Neural cell (in vitro differentiated cells): ENCODE measurements around the gene TGM1. TPM values are rescaled to one million over a fixed set of nuclear protein-coding genes. Genes with fewer than 3 reads are reported as not detected.

Experiments
- H2AFZ ChIP-seq: fragments of 200-600, 300-800 bp; sonication (generic), shearing (Covaris generic); 2 replicates; pipeline ENCODE4 v1.6.0; 2014; ENCODE audit warnings: low read depth, mild to moderate bottlenecking, antibody characterized with exemption, low read length, moderate library complexity
- H3F3A ChIP-seq: fragments of 200-600 bp; shearing (Covaris generic); 2 replicates; pipeline ENCODE4 v1.6.1; 2016; ENCODE audit warnings: mild to moderate bottlenecking, moderate library complexity, mixed read lengths, antibody characterized with exemption, low read length; ENCODE audit not compliant: insufficient read depth, poor library complexity, severe bottlenecking
- H3K27ac ChIP-seq: fragments of 200-600, 300-800 bp; sonication (generic), shearing (Covaris generic); 2 replicates; pipeline ENCODE4 v1.5.1; 2014; ENCODE audit warnings: mild to moderate bottlenecking, low read length, moderate library complexity
- H3K27me3 ChIP-seq: fragments of 300-800, 200-600 bp; sonication (generic), shearing (Covaris generic); 2 replicates; pipeline ENCODE4 v1.6.0; 2014; ENCODE audit warnings: mild to moderate bottlenecking, low read depth, low read length, moderate library complexity; ENCODE audit not compliant: insufficient read depth
- H3K36me3 ChIP-seq: fragments of 300-800, 200-600 bp; sonication (generic), shearing (Covaris generic); 2 replicates; pipeline ENCODE4 v1.5.1; 2014; ENCODE audit warnings: mild to moderate bottlenecking, antibody characterized with exemption, low read length, moderate library complexity; ENCODE audit not compliant: insufficient read depth
- H3K4me2 ChIP-seq: fragments of 300-800, 200-600 bp; sonication (generic), shearing (Covaris generic); 2 replicates; pipeline ENCODE4 v1.6.0; 2014; ENCODE audit warnings: mild to moderate bottlenecking, low read length
- H3K4me3 ChIP-seq: fragments of 300-800, 200-600 bp; sonication (generic), shearing (Covaris generic); 2 replicates; pipeline ENCODE4 v1.5.1; 2014; ENCODE audit warnings: mild to moderate bottlenecking, low read length, moderate library complexity
- H3K79me2 ChIP-seq: fragments of 200-600 bp; shearing (Covaris generic); replicated peaks from 2 replicates; pipeline ENCODE4 v1.6.0; 2014; ENCODE audit warnings: mild to moderate bottlenecking, low read length, moderate library complexity; ENCODE audit not compliant: insufficient read depth
- H3K9ac ChIP-seq: fragments of 300-800, 200-600 bp; sonication (generic), shearing (Covaris generic); 2 replicates; pipeline ENCODE4 v1.6.1; 2016; ENCODE audit warnings: mild to moderate bottlenecking, low read length, mixed read lengths
- H3K9me2 ChIP-seq: fragments of 200-600 bp; shearing (Covaris generic); 2 replicates; pipeline ENCODE4 v1.6.1; 2016; ENCODE audit warnings: mild to moderate bottlenecking, low read length, mixed read lengths; ENCODE audit not compliant: insufficient read depth
- H3K9me3 ChIP-seq: fragments of 200-600, 300-800 bp; sonication (generic), shearing (Covaris generic); 2 replicates; pipeline ENCODE4 v1.6.1; 2016; ENCODE audit warnings: mild to moderate bottlenecking, mixed run types, low read length, moderate library complexity, mixed read lengths
- H4K20me1 ChIP-seq: fragments of 200-600 bp; shearing (Covaris generic); 2 replicates; pipeline ENCODE4 v1.6.1; 2016; ENCODE audit warnings: mild to moderate bottlenecking, mixed run types; ENCODE audit not compliant: insufficient read depth
- EP300 ChIP-seq: fragments of 450-650 bp; conservative IDR thresholded peaks from 2 replicates; pipeline ENCODE4 v1.6.1; 2014; ENCODE audit warnings: antibody characterized with exemption, mild to moderate bottlenecking, moderate library complexity; ENCODE audit not compliant: poor library complexity, severe bottlenecking
- EZH2 ChIP-seq: fragments of 200-600, 300-800 bp; shearing (Covaris generic), sonication (generic); IDR thresholded peaks from 2 replicates; pipeline ENCODE4 v1.6.1; 2014; ENCODE audit warnings: antibody characterized with exemption, low read length, borderline replicate concordance, mild to moderate bottlenecking; ENCODE audit not compliant: insufficient read depth, poor library complexity, severe bottlenecking
- MXI1 ChIP-seq: fragments of 450-650 bp; conservative IDR thresholded peaks from 2 replicates; pipeline ENCODE4 v1.6.1; 2014; ENCODE audit warnings: antibody characterized with exemption, mild to moderate bottlenecking; ENCODE audit not compliant: poor library complexity, severe bottlenecking
- POLR2AphosphoS5 ChIP-seq: IDR thresholded peaks from 2 replicates; pipeline ENCODE4 v1.6.1; 2012
- RAD21 ChIP-seq: fragments of 450-650 bp; conservative IDR thresholded peaks from 2 replicates; pipeline ENCODE4 v1.6.1; 2014; ENCODE audit warnings: antibody characterized with exemption, mild to moderate bottlenecking, moderate library complexity
- SMC3 ChIP-seq: fragments of 450-650 bp; conservative IDR thresholded peaks from 2 replicates; pipeline ENCODE4 v1.6.1; 2014; ENCODE audit warnings: antibody characterized with exemption, mild to moderate bottlenecking, moderate library complexity; ENCODE audit not compliant: poor library complexity
- TAF1 ChIP-seq: IDR thresholded peaks from 2 replicates; pipeline ENCODE4 v1.6.1; 2012; ENCODE audit warnings: low read depth
- polyA minus RNA-seq: library from RNA; depleted of rRNA, polyadenylated mRNA; stranded (reverse); fragments of >200 nt; gene quantifications from 2 replicates; pipeline ENCODE4 v1.2.3, GENCODE V29; 2014
- polyA plus RNA-seq: library from polyadenylated mRNA; depleted of rRNA; stranded (reverse); fragments of >200 nt; gene quantifications from 2 replicates; pipeline ENCODE4 v1.2.3, GENCODE V29; 2014
- TF ChIP-seq, protein P1 (sequence below): fragments of 450-650 bp; IDR thresholded peaks from 2 replicates; pipeline ENCODE4 v1.5.1; 2014; ENCODE audit warnings: antibody characterized with exemption, mild to moderate bottlenecking, moderate library complexity; ENCODE audit not compliant: poor library complexity, severe bottlenecking
- TF ChIP-seq, protein P2 (sequence below): IDR thresholded peaks from 2 replicates; pipeline ENCODE4 v1.6.1; 2012; ENCODE audit warnings: borderline replicate concordance

TGM1 gene
- polyA plus RNA-seq: 3.6 and 7.5 TPM in 2 replicates
- 1.6 and 4.9 TPM in 2 replicates for polyA minus RNA-seq

GRCh38 chr14:24262821-24263733 is at the start of gene TGM1:
Gene TGM1 (minus strand): TSS chr14:24263177. CDS start chr14:24262352, 825 bp downstream.
- TF ChIP-seq, protein P1, sequence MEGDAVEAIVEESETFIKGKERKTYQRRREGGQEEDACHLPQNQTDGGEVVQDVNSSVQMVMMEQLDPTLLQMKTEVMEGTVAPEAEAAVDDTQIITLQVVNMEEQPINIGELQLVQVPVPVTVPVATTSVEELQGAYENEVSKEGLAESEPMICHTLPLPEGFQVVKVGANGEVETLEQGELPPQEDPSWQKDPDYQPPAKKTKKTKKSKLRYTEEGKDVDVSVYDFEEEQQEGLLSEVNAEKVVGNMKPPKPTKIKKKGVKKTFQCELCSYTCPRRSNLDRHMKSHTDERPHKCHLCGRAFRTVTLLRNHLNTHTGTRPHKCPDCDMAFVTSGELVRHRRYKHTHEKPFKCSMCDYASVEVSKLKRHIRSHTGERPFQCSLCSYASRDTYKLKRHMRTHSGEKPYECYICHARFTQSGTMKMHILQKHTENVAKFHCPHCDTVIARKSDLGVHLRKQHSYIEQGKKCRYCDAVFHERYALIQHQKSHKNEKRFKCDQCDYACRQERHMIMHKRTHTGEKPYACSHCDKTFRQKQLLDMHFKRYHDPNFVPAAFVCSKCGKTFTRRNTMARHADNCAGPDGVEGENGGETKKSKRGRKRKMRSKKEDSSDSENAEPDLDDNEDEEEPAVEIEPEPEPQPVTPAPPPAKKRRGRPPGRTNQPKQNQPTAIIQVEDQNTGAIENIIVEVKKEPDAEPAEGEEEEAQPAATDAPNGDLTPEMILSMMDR: no peak
- TF ChIP-seq MXI1: no peak
- no peak for TF ChIP-seq EP300
- no peak for TF ChIP-seq RAD21
- TF ChIP-seq TAF1: no peak
- TF ChIP-seq POLR2AphosphoS5: no peak
- TF ChIP-seq, protein P2, sequence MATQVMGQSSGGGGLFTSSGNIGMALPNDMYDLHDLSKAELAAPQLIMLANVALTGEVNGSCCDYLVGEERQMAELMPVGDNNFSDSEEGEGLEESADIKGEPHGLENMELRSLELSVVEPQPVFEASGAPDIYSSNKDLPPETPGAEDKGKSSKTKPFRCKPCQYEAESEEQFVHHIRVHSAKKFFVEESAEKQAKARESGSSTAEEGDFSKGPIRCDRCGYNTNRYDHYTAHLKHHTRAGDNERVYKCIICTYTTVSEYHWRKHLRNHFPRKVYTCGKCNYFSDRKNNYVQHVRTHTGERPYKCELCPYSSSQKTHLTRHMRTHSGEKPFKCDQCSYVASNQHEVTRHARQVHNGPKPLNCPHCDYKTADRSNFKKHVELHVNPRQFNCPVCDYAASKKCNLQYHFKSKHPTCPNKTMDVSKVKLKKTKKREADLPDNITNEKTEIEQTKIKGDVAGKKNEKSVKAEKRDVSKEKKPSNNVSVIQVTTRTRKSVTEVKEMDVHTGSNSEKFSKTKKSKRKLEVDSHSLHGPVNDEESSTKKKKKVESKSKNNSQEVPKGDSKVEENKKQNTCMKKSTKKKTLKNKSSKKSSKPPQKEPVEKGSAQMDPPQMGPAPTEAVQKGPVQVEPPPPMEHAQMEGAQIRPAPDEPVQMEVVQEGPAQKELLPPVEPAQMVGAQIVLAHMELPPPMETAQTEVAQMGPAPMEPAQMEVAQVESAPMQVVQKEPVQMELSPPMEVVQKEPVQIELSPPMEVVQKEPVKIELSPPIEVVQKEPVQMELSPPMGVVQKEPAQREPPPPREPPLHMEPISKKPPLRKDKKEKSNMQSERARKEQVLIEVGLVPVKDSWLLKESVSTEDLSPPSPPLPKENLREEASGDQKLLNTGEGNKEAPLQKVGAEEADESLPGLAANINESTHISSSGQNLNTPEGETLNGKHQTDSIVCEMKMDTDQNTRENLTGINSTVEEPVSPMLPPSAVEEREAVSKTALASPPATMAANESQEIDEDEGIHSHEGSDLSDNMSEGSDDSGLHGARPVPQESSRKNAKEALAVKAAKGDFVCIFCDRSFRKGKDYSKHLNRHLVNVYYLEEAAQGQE: no peak
- H3K27me3 ChIP-seq: no peaks in the 10 kb centered on the region
- H3F3A ChIP-seq: no peaks in the 10 kb centered on the region
- H3K4me3 ChIP-seq: no peak within 1 kb of the TSS
- no peak within 1 kb of the TSS for H2AFZ ChIP-seq
- no peaks in the 10 kb centered on the region for H3K9me2 ChIP-seq
- no peaks in the 10 kb centered on the region for H3K36me3 ChIP-seq
- no peak within 1 kb of the TSS for H3K9ac ChIP-seq
- no peaks in the 10 kb centered on the region for H4K20me1 ChIP-seq
- H3K79me2 ChIP-seq: no peaks in the 10 kb centered on the region
- no peaks in the 10 kb centered on the region for H3K9me3 ChIP-seq
- no peak within 1 kb of the TSS for H3K27ac ChIP-seq
- no peak within 1 kb of the TSS for H3K4me2 ChIP-seq

- no peaks in the 10 kb centered on the region for H3F3A ChIP-seq
- no peak overlapping the region for H3K4me2 ChIP-seq
- H4K20me1 ChIP-seq: no peaks in the 10 kb centered on the region
- no peaks in the 10 kb centered on the region for H3K79me2 ChIP-seq
- TF ChIP-seq EZH2: no peak
- TF ChIP-seq, protein P1: no peak
- no peak for TF ChIP-seq RAD21
- TF ChIP-seq EP300: no peak
- no peak for TF ChIP-seq TAF1
- TF ChIP-seq SMC3: no peak
- no peak for TF ChIP-seq POLR2AphosphoS5
- TF ChIP-seq, protein P2: no peak
- no peak for TF ChIP-seq MXI1
- no peak overlapping the region for H2AFZ ChIP-seq
- H3K27me3 ChIP-seq: no peaks in the 10 kb centered on the region
- no peak overlapping the region for H3K4me3 ChIP-seq
- H3K36me3 ChIP-seq: no peaks in the 10 kb centered on the region
- H3K27ac ChIP-seq: no peak overlapping the region
- H3K9me2 ChIP-seq: no peaks in the 10 kb centered on the region
- no peaks in the 10 kb centered on the region for H3K9me3 ChIP-seq
- H3K9ac ChIP-seq: no peak overlapping the region
These were observed 49.0 kb upstream of the TGM1 start for GRCh38 chr14:24311837-24312615.
